ENCODE results near the gene APP.

DNA sequence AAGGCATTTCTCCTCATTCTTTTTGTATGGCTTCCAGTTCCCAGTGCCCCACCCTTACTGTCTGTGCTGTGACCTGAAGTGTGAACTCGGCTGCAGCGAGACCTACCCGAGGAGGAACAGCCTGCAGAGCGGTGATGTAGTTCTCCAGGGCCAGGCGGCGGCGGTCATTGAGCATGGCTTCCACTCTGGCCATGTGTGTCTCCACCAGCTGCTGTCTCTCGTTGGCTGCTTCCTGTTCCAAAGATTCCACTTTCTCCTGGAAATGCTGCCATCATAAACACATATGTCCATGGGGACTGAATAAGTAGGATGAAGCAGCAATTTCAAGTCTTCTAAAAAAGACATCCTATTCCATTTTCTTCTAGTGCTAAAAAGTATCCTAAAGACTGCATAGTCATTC is 195.6 kb downstream of the APP start:
- TF ChIP-seq RAD21 (CRISPR knock-in tag; IDR thresholded peaks at IDR 0.05) (no peak), EZH2 (conservative IDR thresholded peaks at IDR 0.05; ENCODE audit: low read depth, low read length) (no peak), ZKSCAN1 (IDR thresholded peaks at IDR 0.05; ENCODE audit: low read length) (no peak), POLR2AphosphoS5 (IDR thresholded peaks at IDR 0.05; ENCODE audit: low read depth, low read length) (no peak), PTBP1 (IDR thresholded peaks at IDR 0.05; ENCODE audit: low read depth, low read length, poor library complexity, severe bottlenecking) (no peak), JUN (CRISPR knock-in tag; IDR thresholded peaks at IDR 0.05) (no peak), HNRNPL (IDR thresholded peaks at IDR 0.05; ENCODE audit: low read depth, low read length) (no peak)
- TF ChIP-seq, protein P1, sequence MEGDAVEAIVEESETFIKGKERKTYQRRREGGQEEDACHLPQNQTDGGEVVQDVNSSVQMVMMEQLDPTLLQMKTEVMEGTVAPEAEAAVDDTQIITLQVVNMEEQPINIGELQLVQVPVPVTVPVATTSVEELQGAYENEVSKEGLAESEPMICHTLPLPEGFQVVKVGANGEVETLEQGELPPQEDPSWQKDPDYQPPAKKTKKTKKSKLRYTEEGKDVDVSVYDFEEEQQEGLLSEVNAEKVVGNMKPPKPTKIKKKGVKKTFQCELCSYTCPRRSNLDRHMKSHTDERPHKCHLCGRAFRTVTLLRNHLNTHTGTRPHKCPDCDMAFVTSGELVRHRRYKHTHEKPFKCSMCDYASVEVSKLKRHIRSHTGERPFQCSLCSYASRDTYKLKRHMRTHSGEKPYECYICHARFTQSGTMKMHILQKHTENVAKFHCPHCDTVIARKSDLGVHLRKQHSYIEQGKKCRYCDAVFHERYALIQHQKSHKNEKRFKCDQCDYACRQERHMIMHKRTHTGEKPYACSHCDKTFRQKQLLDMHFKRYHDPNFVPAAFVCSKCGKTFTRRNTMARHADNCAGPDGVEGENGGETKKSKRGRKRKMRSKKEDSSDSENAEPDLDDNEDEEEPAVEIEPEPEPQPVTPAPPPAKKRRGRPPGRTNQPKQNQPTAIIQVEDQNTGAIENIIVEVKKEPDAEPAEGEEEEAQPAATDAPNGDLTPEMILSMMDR (CRISPR knock-in tag; IDR thresholded peaks at IDR 0.05) = no peak
- TF ChIP-seq, protein P2, sequence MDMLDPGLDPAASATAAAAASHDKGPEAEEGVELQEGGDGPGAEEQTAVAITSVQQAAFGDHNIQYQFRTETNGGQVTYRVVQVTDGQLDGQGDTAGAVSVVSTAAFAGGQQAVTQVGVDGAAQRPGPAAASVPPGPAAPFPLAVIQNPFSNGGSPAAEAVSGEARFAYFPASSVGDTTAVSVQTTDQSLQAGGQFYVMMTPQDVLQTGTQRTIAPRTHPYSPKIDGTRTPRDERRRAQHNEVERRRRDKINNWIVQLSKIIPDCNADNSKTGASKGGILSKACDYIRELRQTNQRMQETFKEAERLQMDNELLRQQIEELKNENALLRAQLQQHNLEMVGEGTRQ (IDR thresholded peaks at IDR 0.05; ENCODE audit: low read depth, low read length) = no peak
- TF ChIP-seq, protein P2 (CRISPR knock-in tag; IDR thresholded peaks at IDR 0.05; ENCODE audit: borderline replicate concordance) = no peak

All from HepG2 (cell line).